Esophagus (tissue), 2 donors: ENCODE data around the gene TOM1L2. TPM values are rescaled to one million over a fixed set of nuclear protein-coding genes. Genes with fewer than 3 reads are reported as not detected.

Source experiments
- H3K27ac ChIP-seq, 2 donors: one replicate each; pipeline ENCODE4 v1.5.1; 2013; ENCODE audit warnings: low read depth in 2 of 2, mild to moderate bottlenecking in 2 of 2, inconsistent platforms in 1 of 2, low read length in 1 of 2, moderate library complexity in 1 of 2
- H3K27me3 ChIP-seq, 2 donors: one replicate each; pipeline ENCODE4 v1.6.1; 2013; ENCODE audit warnings: low read length in 2 of 2, control low read depth in 1 of 2, mild to moderate bottlenecking in 1 of 2; ENCODE audit not compliant: insufficient read depth in 2 of 2, control insufficient read depth in 1 of 2
- H3K36me3 ChIP-seq, 2 donors: one replicate each; pipeline ENCODE4 v1.6.1; 2013; ENCODE audit warnings: low read length in 1 of 2; ENCODE audit not compliant: control insufficient read depth in 2 of 2, insufficient read depth in 2 of 2
- H3K4me1 ChIP-seq, 2 donors: one replicate each; pipeline ENCODE4 v1.6.1; 2013; ENCODE audit warnings: low read length in 1 of 2; ENCODE audit not compliant: control insufficient read depth in 2 of 2, insufficient read depth in 2 of 2
- H3K4me3 ChIP-seq, 2 donors: one replicate each; pipeline ENCODE4 v1.5.1; 2013; ENCODE audit warnings: low read length in 2 of 2, mild to moderate bottlenecking in 2 of 2, low read depth in 1 of 2, moderate library complexity in 1 of 2
- H3K9me3 ChIP-seq, 2 donors: one replicate each; pipeline ENCODE4 v1.6.1; 2013; ENCODE audit warnings: mild to moderate bottlenecking in 2 of 2, low read depth in 1 of 2, low read length in 1 of 2, moderate library complexity in 1 of 2; ENCODE audit not compliant: control insufficient read depth in 2 of 2, insufficient read depth in 1 of 2
- WGBS, 2 donors: extraction: QIAGEN DNeasy Blood & Tissue Kit; methylation state at CpG; one replicate each; pipeline ENCODE4 v1.1.7; 2013; 5-methylcytosine and 5-hydroxymethylcytosine counted together
- polyA plus RNA-seq, 2 donors: library from polyadenylated mRNA; stranded (reverse); fragments of 200-250 nt; gene quantifications; one replicate each; pipeline ENCODE4 v1.2.3, GENCODE V29; 2013
- donor health status: healthy with polysubstance abuse.
- donor health status: Bipolar disorder and iron deficiency.

Gene TOM1L2
- polyA plus RNA-seq, 2 donors: 49.9 to 83.2 TPM

- H3K27me3 ChIP-seq: no peaks in the 10 kb centered on the region
- H3K4me1 ChIP-seq: peaks cover 34 to 41% of the 10 kb centered on the region in 2 donors
- H3K27ac ChIP-seq: peak overlapping the region; percentile 2 to 34
- H3K36me3 ChIP-seq: peaks cover 0 to 4% of the 10 kb centered on the region in 2 donors
- WGBS, 2 donors: 78 to 79% methylated on average over 13 of the region's 13 CpGs
- H3K4me3 ChIP-seq: no peak overlapping the region
- no peaks in the 10 kb centered on the region for H3K9me3 ChIP-seq
Observed at GRCh38 chr17:17827826-17828621, 144.2 kb downstream of the TOM1L2 start.

- Histone ChIP-seq H3K4me1 (peaks cover 39 to 43% of the 10 kb centered on the region in 2 donors), H3K36me3 (peaks cover 0 to 4% of the 10 kb centered on the region in 2 donors), H3K27ac (peak overlapping the region; percentile 2 to 96), H3K4me3 (no peak overlapping the region), H3K27me3 (no peaks in the 10 kb centered on the region), H3K9me3 (no peaks in the 10 kb centered on the region)
- 65 to 69% methylated on average over 16 of the region's 16 CpGs for WGBS, 2 donors
Observed at GRCh38 chr17:17826942-17827785, 145.0 kb downstream of the TOM1L2 start.

- H3K27me3 ChIP-seq: no peaks in the 10 kb centered on the region
- H3K36me3 ChIP-seq: peaks cover 0 to 4% of the 10 kb centered on the region in 2 donors
- no peaks in the 10 kb centered on the region for H3K9me3 ChIP-seq
- no peak overlapping the region for H3K4me3 ChIP-seq
- peaks cover 37 to 44% of the 10 kb centered on the region in 2 donors for H3K4me1 ChIP-seq
- peak overlapping the region; percentile 69 to 96 for H3K27ac ChIP-seq
- WGBS, 2 donors: 72 to 77% methylated on average over 2 of the region's 2 CpGs
Observed at GRCh38 chr17:17826342-17826713, 145.9 kb downstream of the TOM1L2 start.

GRCh38 chr17:17824783-17825614 lies 147.2 kb downstream of the TOM1L2 start:
- peak overlapping the region; percentile 87 to 96 for H3K27ac ChIP-seq
- peaks cover 37 to 54% of the 10 kb centered on the region in 2 donors for H3K4me1 ChIP-seq
- H3K36me3 ChIP-seq: peaks cover 0 to 7% of the 10 kb centered on the region in 2 donors
- H3K4me3 ChIP-seq: no peak overlapping the region
- H3K27me3 ChIP-seq: no peaks in the 10 kb centered on the region
- H3K9me3 ChIP-seq: no peaks in the 10 kb centered on the region
- 42 to 43% methylated on average over 14 of the region's 14 CpGs for WGBS, 2 donors

GRCh38 chr17:17824119-17824782 lies 147.9 kb downstream of the TOM1L2 start:
- peak overlapping the region; percentile 20 to 29 for H3K4me3 ChIP-seq
- H3K27me3 ChIP-seq: no peaks in the 10 kb centered on the region
- WGBS, 2 donors: 15% methylated on average over 11 of the region's 11 CpGs
- H3K27ac ChIP-seq: peak overlapping the region; percentile 87 to 96
- peaks cover 0 to 14% of the 10 kb centered on the region in 2 donors for H3K36me3 ChIP-seq
- H3K4me1 ChIP-seq: peaks cover 40 to 58% of the 10 kb centered on the region in 2 donors
- no peaks in the 10 kb centered on the region for H3K9me3 ChIP-seq

- Histone ChIP-seq H3K4me1 (peaks cover 40 to 63% of the 10 kb centered on the region in 2 donors), H3K36me3 (peaks cover 0 to 21% of the 10 kb centered on the region in 2 donors), H3K27me3 (no peaks in the 10 kb centered on the region), H3K27ac (peak overlapping the region; percentile 87 to 96), H3K4me3 (peak overlapping the region; percentile 54 to 68), H3K9me3 (no peaks in the 10 kb centered on the region)
- WGBS, 2 donors: 1% methylated on average over 36 to 69 of the region's 69 CpGs
Observed at GRCh38 chr17:17823433-17824118, 148.6 kb downstream of the TOM1L2 start.

- peaks cover 44 to 68% of the 10 kb centered on the region in 2 donors for H3K4me1 ChIP-seq
- 23 to 36% methylated on average over 3 of the region's 3 CpGs for WGBS, 2 donors
Observed at GRCh38 chr17:17822616-17823015, 149.6 kb downstream of the TOM1L2 start.

GRCh38 chr17:17822189-17822588 lies 150.0 kb downstream of the TOM1L2 start:
- H3K36me3 ChIP-seq: peaks cover 0 to 29% of the 10 kb centered on the region in 2 donors
- no peaks in the 10 kb centered on the region for H3K9me3 ChIP-seq
- H3K4me1 ChIP-seq: peaks cover 40 to 65% of the 10 kb centered on the region in 2 donors
- peak overlapping the region; percentile 54 to 68 for H3K4me3 ChIP-seq
- H3K27ac ChIP-seq: peak overlapping the region; percentile 52 to 78
- 29 to 49% methylated on average over 1 of the region's 1 CpG for WGBS, 2 donors
- H3K27me3 ChIP-seq: no peaks in the 10 kb centered on the region

More at GRCh38 chr17:17822616-17823015, 149.6 kb downstream of the TOM1L2 start:
- Histone ChIP-seq H3K36me3 (peaks cover 0 to 25% of the 10 kb centered on the region in 2 donors), H3K27me3 (no peaks in the 10 kb centered on the region), H3K4me3 (peak overlapping the region; percentile 54 to 68), H3K9me3 (no peaks in the 10 kb centered on the region), H3K27ac (peak overlapping the region; percentile 62 to 78)
